ENCODE results near the gene PM20D1.
"Not testable (repeated sequence)": the region's sequence is repeated elsewhere in the genome, so short reads cannot be mapped to it uniquely, and the experiment has no call there.

The PM20D1 gene, protein sequence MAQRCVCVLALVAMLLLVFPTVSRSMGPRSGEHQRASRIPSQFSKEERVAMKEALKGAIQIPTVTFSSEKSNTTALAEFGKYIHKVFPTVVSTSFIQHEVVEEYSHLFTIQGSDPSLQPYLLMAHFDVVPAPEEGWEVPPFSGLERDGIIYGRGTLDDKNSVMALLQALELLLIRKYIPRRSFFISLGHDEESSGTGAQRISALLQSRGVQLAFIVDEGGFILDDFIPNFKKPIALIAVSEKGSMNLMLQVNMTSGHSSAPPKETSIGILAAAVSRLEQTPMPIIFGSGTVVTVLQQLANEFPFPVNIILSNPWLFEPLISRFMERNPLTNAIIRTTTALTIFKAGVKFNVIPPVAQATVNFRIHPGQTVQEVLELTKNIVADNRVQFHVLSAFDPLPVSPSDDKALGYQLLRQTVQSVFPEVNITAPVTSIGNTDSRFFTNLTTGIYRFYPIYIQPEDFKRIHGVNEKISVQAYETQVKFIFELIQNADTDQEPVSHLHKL

GRCh38 chr1:205849619-205850355, at the start of gene PM20D1:
PM20D1 (minus strand) TSS chr1:205850132; CDS start chr1:205850072, 60 bp downstream.
- TF ChIP-seq, protein P1, sequence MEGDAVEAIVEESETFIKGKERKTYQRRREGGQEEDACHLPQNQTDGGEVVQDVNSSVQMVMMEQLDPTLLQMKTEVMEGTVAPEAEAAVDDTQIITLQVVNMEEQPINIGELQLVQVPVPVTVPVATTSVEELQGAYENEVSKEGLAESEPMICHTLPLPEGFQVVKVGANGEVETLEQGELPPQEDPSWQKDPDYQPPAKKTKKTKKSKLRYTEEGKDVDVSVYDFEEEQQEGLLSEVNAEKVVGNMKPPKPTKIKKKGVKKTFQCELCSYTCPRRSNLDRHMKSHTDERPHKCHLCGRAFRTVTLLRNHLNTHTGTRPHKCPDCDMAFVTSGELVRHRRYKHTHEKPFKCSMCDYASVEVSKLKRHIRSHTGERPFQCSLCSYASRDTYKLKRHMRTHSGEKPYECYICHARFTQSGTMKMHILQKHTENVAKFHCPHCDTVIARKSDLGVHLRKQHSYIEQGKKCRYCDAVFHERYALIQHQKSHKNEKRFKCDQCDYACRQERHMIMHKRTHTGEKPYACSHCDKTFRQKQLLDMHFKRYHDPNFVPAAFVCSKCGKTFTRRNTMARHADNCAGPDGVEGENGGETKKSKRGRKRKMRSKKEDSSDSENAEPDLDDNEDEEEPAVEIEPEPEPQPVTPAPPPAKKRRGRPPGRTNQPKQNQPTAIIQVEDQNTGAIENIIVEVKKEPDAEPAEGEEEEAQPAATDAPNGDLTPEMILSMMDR (IDR thresholded peaks at IDR 0.05; ENCODE audit: low read length, missing control alignments), result no peak
- no peak within 1 kb of the TSS for H3K4me3 ChIP-seq (replicated peaks; ENCODE audit: low read depth, low read length)
- peak; percentile 43 for DNase-seq (ENCODE audit: low read depth)

DNA sequence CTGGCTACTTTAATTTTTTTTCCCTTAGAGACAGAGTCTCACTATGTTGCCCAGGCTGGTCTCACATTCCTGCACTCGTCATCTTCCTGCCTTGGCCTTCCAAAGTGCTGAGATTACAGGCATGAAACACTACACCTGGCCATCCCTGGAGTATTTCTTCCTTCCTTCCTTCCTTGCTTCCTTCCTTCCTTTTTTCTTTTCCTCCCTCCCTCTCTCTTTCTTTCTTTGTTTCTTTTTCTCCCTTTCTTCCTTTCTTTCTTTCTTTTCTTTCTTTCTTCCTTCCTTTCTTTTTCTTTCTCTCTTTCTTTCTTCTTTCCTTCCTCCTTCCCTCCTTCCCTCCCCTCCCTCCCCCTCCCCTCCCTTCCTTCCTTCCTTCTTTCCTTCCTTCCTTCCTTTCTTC, 46.4 kb upstream of the PM20D1 start:
- no peak for DNase-seq (ENCODE audit: low read depth)
- TF ChIP-seq, protein P1 (IDR thresholded peaks at IDR 0.05; ENCODE audit: low read length, missing control alignments), result no peak
- no peak overlapping the region for H3K4me3 ChIP-seq (replicated peaks; ENCODE audit: low read depth, low read length)

DNA sequence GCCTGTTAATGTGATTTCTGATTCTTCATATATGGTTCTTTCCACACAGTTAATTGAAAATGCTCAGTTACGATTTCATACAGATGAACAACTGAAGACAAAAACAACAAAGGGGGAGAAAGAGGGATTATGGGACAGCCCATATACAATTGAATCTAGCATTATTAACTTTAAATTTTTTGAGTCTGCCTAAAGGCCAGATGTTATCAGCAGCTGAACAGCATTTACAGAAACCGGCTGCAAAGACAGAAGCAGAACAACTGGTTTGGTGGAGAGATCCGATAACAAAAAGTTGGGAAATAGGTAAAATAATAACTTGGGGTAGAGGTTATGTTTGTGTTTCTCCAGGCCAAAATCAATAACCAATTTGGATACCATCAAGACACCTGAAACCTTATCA, 44.2 kb upstream of the PM20D1 start:
- not testable (repeated sequence) for DNase-seq (ENCODE audit: low read depth); H3K4me3 ChIP-seq (replicated peaks; ENCODE audit: low read depth, low read length)

DNA sequence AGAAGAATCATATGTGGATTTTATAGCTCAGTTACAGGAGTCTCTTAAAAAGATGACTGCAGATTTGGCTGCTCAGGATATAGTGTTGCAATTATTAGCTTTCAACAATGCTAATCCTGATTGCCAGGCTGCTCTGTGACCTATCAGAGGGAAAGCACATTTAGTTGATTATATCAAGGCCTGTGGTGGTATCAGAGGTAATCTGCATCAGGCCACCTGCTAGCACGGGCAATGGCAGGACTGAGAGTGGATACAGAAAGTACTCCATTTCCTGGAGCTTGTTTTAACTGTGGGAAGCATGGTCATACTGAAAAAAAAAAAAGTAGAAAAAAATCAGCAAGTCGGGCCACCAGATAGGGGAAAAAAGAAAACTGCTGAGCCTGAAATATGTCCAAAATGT, 42.2 kb upstream of the PM20D1 start:
- not testable (repeated sequence) for H3K4me3 ChIP-seq (replicated peaks; ENCODE audit: low read depth, low read length); DNase-seq (ENCODE audit: low read depth)

DNA sequence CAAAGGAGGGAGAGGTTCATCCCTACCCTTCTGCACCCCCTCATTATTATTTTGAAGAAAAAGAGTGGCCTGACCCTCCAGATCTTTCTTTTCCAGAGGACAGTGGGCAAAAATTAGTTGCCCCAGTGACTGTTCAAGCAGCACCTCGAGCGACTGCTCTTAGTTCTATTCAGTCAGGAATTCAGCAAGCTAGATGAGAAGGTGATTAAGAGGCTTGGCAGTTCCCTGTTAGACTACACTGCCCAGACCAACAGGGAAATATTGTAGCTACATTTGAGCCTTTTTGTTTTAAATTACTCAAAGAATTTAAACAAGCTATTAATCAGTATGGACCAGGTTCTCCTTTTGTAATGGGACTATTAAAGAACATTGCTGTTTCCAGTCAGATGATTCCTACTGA, 41.5 kb upstream of the PM20D1 start:
- H3K4me3 ChIP-seq (replicated peaks; ENCODE audit: low read depth, low read length); DNase-seq (ENCODE audit: low read depth): not testable (repeated sequence)

DNA sequence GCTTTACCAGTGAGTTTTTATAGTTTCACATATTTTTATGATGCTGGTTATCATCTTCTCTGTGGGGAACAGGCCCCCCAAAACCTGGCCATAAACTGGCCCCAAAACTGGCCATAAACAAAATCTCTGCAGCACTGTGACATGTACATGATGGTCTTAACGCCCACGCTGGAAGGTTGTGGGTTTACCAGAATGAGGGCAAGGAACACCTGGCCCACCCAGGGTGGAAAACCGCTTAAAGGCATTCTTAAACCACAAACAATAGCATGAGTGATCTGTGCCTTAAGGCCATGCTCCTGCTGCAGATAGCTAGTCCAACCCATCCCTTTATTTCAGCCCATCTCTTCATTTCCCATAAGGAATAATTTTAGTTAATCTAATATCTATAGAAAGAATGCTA, 40.7 kb upstream of the PM20D1 start:
- DNase-seq (ENCODE audit: low read depth); H3K4me3 ChIP-seq (replicated peaks; ENCODE audit: low read depth, low read length): not testable (repeated sequence)

- H3K4me3 ChIP-seq (replicated peaks; ENCODE audit: low read depth, low read length), result not testable (repeated sequence)
- DNase-seq (ENCODE audit: low read depth), result peak; percentile 75
Observed at GRCh38 chr1:205889706-205890105, 39.8 kb upstream of the PM20D1 start.

DNA sequence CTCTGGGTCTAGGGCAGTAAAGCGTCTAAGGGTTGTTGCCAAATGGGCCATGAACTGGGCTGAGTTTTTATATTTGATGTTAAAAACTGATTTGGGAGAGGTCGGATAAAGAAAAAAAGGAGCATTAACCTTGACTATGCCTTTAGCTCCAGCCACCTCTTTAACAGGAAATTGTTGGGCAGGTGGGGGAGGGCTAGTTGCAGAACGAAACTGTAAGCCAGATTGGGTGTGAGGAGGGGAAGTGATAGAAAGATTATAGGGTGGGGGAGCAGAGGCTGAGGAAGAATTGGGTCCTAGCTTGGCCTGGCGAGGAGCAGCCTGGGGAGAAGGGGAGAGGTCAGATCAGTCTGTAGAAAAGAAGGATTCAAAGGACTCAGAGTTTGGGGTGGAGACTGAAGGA, 39.1 kb upstream of the PM20D1 start:
- H3K4me3 ChIP-seq (replicated peaks; ENCODE audit: low read depth, low read length); DNase-seq (ENCODE audit: low read depth): not testable (repeated sequence)

DNA sequence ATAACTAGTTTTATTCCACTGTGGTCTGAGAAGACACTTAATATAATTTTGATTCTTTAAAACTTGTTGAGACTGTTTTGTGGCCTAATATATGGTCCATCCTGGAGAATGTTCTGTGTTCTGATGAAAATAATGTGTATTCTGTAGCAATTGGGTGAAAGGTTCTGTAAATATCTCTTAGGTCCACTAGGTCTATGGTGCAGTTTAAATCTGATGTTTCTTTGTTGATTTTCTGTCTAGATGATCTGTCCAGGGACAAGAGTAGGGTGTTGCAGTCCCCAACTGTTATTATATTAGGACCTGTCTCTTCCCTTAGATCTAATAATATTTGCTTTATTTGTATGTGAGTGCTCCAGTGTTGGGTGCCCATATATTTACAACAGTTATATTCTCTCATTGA, 33.9 kb upstream of the PM20D1 start:
- DNase-seq (ENCODE audit: low read depth), result no peak
- H3K4me3 ChIP-seq (replicated peaks; ENCODE audit: low read depth, low read length), result no peak overlapping the region
- TF ChIP-seq, protein P1 (IDR thresholded peaks at IDR 0.05; ENCODE audit: low read length, missing control alignments), result no peak

GRCh38 chr1:205880923-205881322, 31.0 kb upstream of the PM20D1 start:
- TF ChIP-seq, protein P1 (IDR thresholded peaks at IDR 0.05; ENCODE audit: low read length, missing control alignments), result no peak
- H3K4me3 ChIP-seq (replicated peaks; ENCODE audit: low read depth, low read length), result no peak overlapping the region
- DNase-seq (ENCODE audit: low read depth), result no peak

All from fibroblast of pulmonary artery (primary cell).